IPS-NIHi7 (cell line): ENCODE data around the gene RIC3.

ENCODE experiments used
- DNase-seq: peaks from one replicate; pipeline ENCODE4 v3.0.0; 2012; ENCODE audit warnings: mixed read lengths; ENCODE audit errors: extremely low spot score

The RIC3 gene

GRCh38 chr11:8067929-8068575 is 100.8 kb downstream of the RIC3 start:
- DNase-seq: no peak

GRCh38 chr11:8067567-8067928 is 101.3 kb downstream of the RIC3 start:
- DNase-seq: no peak

- DNase-seq: no peak
Observed at GRCh38 chr11:8066911-8067455, 101.8 kb downstream of the RIC3 start.

GRCh38 chr11:8066036-8066910 is 102.6 kb downstream of the RIC3 start:
- DNase-seq: no peak

- DNase-seq: no peak
Observed at GRCh38 chr11:8065031-8065430, 103.8 kb downstream of the RIC3 start.

- DNase-seq: no peak
Observed at GRCh38 chr11:8063324-8063723, 105.5 kb downstream of the RIC3 start.

- DNase-seq: no peak
Observed at GRCh38 chr11:8062781-8063257, 106.0 kb downstream of the RIC3 start.

- no peak for DNase-seq
Observed at GRCh38 chr11:8061555-8062428, 107.0 kb downstream of the RIC3 start.

- DNase-seq: no peak
Observed at GRCh38 chr11:8060801-8061554, 107.8 kb downstream of the RIC3 start.

- DNase-seq: no peak
Observed at GRCh38 chr11:8060146-8060719, 108.6 kb downstream of the RIC3 start.

- DNase-seq: no peak
Observed at GRCh38 chr11:8059571-8060011, 109.2 kb downstream of the RIC3 start.

GRCh38 chr11:8059030-8059429 is 109.8 kb downstream of the RIC3 start:
- no peak for DNase-seq

- no peak for DNase-seq
Observed at GRCh38 chr11:8058216-8058615, 110.6 kb downstream of the RIC3 start.

- DNase-seq: no peak
Observed at GRCh38 chr11:8056810-8057463, 111.9 kb downstream of the RIC3 start.
